Activated CD4-positive, alpha-beta T cell treated with anti-CD3 and anti-CD28 coated beads, Interleukin-2, amount 10 ng/mL, durations not matched to agents 24 days and 14 days (primary cell): ENCODE results near the gene SLC6A11. TPM values are rescaled to one million over a fixed set of nuclear protein-coding genes. Genes with fewer than 3 reads are reported as not detected.

Experiments
- total RNA-seq: library from RNA; stranded (reverse); gene quantifications from 2 replicates; pipeline ENCODE4 v1.2.3, GENCODE V29; 2022

SLC6A11 gene
- total RNA-seq, 1 donor from 2014 or later = not detected

Other genes with a start within 250 kb of the SLC6A11 start
- gene SLC6A1, start 176.5 kb downstream of the SLC6A11 start, total RNA-seq = not detected in 2 replicates